PC-9 (cell line): ENCODE measurements around the gene YTHDC1.

Experiments used
- CTCF ChIP-seq: fragments of 200-600 bp; sonication (generic); conservative IDR thresholded peaks from 2 replicates; pipeline ENCODE4 v1.6.1; 2017; ENCODE audit warnings: mixed run types, antibody characterized with exemption, mild to moderate bottlenecking, moderate library complexity
- EZH2 ChIP-seq: fragments of 200-600 bp; sonication (generic); IDR thresholded peaks from 2 replicates; pipeline ENCODE4 v1.8.0; 2017; ENCODE audit warnings: antibody characterized with exemption, low read depth

DNA sequence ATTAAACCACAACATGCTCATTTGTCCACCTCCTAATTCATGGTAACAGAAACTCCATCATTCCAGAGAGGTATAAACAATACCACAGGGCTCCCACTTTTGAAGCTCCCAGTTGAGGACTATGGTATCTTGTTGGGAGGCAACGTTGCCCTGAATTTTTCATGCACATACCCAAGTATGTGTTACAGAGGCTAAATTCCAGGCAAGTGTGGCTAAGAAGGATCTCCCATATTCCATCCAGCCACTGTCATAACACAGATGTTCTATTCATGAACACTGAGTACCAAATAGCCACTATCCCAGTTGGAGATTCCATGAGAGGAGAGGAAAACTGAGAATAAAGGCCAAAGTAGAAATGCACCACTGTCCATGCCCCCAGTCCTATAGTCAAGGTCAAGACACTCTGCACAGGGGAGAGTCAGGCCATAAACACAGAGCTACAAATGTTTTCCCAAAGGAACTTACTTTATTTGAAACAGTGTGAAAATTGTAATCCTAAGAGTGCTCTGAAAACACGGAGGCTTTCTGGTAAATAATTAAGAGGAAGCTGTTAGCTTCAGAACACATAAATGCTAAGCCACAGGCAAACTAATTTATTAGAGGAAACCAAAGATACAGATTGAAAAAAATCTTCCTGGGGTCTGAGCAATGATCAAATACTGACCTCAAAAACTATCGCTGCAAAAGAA is 62.0 kb downstream of the YTHDC1 start:
- no peak for TF ChIP-seq CTCF
- no peak for TF ChIP-seq EZH2
